ENCODE results near the gene IGF2BP2.

The IGF2BP2 gene

GRCh38 chr3:185733980-185734724 lies 90.7 kb downstream of the IGF2BP2 start:
- DNase-seq (ENCODE audit: low read depth), result peak; percentile 90

- DNase-seq (ENCODE audit: low read depth), result peak; percentile 96
These were observed 92.1 kb downstream of the IGF2BP2 start for GRCh38 chr3:185732782-185733181.

- DNase-seq (ENCODE audit: low read depth), result no peak
These were observed 94.3 kb downstream of the IGF2BP2 start for GRCh38 chr3:185730550-185730949.

- peak; percentile 88 for DNase-seq (ENCODE audit: low read depth)
These were observed 95.3 kb downstream of the IGF2BP2 start for GRCh38 chr3:185729337-185730055.

DNA sequence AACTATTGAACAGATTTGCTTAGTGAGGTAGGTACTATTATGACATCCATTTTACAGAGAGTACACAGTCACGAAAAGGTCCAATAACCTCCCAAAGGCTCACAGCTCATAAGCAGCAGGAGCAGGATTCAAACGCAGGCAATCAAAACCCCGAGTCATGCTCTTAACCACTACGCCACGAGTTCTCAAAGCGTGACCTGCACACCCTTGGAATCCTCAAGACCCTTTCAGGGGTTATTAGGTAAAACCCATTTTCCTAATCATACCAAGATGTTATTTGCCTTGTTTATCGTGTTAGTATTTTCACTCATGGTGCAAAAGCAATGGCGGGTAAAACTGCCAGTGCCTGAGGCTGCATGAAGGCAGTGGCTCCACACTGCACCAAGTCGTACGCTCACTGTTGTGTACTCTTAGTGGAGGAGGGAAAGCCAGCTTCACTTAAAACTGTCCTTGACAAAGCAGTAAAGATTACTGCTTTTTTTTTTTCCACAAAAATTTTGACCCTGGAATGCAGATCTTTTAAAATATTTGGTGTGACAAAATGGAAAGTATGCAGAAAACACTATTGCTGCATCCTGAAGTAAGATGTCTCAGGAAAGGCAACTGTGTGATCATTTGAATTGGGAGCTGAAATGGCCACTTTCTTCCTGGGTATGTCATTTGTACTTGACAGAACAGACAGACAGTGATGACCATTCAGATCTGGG lies 96.1 kb downstream of the IGF2BP2 start:
- DNase-seq (ENCODE audit: low read depth), result peak; percentile 41

GRCh38 chr3:185727873-185728272 lies 97.0 kb downstream of the IGF2BP2 start:
- DNase-seq (ENCODE audit: low read depth), result peak; percentile 35

- peak; percentile 53 for DNase-seq (ENCODE audit: low read depth)
These were observed 98.4 kb downstream of the IGF2BP2 start for GRCh38 chr3:185726254-185726967.

GRCh38 chr3:185724761-185725160 lies 100.1 kb downstream of the IGF2BP2 start:
- DNase-seq (ENCODE audit: low read depth), result no peak

DNA sequence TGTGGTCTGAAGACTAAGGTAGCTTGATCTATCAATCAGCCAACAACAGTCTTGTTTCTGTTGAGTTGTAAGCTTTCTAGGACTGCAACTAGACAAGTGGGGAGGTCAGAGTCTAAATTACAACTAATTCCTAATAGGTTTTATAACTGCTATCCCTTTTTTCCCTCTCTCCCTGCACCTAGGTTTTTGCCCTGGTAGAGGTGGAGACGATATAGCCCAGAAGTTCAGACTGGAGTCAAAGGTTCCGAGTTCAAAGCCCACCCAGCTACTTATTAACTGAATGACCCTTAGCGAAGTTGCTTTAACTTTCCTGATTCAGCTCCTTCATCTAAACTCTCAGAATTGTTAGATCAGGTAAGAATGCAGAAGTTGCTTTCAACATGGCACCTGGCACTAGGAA lies 100.6 kb downstream of the IGF2BP2 start:
- DNase-seq (ENCODE audit: low read depth), result no peak

DNA sequence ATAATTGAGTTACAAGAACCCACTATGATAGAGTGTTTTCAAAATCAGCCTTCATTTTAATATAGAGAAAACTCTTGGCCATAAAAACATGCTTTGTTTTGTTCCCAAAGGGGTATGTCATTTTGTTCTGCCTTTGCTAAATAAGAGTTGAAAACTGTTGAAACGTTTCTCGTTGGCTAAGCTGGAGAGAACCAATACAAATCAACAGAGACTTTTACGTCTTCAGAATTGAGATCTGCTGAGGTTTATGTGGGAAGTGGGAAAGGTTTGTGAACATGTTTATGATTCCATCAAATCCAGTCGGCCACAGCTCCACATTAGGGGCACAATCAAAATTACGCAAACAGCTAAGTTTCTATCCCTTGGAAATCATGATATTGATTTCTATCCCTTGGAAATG lies 102.0 kb downstream of the IGF2BP2 start:
- no peak for DNase-seq (ENCODE audit: low read depth)

DNA sequence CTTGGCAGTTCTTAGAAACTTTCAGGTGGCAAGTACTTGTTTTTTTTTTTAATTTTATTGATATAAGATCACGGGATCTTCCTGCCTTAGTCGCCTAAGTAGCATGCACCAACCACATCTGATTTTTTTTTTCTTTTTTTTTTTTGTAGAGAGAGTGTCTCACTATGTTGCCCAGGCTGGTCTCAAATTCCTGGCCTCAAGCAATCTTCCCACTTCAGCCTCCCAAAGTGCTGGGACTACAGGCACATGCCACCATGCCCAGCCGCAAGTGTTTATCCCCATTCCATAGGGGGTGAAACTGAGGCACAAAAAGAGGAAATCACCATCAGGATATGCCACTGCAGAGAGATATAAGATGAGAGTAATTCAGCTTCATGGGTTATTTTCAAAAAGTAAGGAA lies 102.9 kb downstream of the IGF2BP2 start:
- DNase-seq (ENCODE audit: low read depth), result no peak

DNA sequence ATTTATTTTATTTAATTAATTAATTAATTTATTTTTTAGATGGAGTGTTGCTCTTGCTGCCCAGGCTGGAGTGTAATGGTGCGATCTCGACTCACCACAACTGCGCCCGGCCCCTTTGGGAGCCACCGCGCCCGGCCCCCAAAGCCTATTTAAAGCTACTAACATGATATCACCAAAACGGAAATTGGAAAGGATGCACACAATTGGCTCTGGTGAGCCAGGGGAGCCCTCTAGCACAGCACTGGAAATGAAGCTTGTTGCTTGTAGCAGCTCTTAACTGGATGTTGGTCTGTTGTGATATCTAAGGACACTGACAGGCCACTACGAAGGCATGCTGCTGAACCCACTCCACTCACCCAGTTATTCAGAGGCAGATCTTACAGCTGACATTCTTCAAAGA lies 104.5 kb downstream of the IGF2BP2 start:
- DNase-seq (ENCODE audit: low read depth), result no peak

- no peak for DNase-seq (ENCODE audit: low read depth)
These were observed 105.9 kb downstream of the IGF2BP2 start for GRCh38 chr3:185718736-185719593.

DNA sequence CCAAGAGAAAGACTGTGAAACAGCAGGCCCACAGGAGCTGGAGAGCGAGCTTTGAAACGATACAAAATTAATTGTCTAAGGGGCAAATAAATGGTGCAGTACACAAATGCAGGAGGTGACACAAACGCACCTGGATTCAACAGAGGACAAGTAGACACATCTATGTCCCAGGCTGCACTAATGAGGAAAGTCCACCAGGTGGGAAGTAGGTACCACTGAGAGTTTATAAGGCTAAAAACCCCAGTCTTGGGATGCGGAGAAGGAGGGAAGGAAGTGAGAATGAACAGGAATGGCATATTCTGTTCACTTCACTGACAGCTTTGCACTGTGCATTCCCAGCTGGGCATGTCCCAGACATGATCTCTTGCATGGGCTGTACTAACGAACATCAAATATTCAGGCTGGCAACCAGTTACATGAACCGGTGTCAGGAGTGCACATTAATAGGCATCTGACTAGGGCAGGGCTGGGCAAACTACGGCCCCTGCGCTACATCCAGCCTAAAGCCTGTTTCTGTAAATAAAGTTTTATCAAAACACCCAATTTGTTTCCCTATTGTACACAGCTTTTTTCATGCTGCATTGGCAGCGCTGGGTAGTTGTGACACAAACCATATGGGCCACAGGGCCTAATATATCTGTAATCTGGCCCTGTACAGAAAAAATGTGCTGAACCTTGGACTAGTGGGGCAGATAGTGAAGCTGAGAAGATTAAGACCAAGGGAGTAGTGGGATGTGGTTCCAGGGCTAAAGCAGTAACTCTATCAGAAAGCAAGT lies 107.0 kb downstream of the IGF2BP2 start:
- DNase-seq (ENCODE audit: low read depth), result peak; percentile 37

GRCh38 chr3:185717121-185717520 lies 107.7 kb downstream of the IGF2BP2 start:
- DNase-seq (ENCODE audit: low read depth), result peak; percentile 94

DNA sequence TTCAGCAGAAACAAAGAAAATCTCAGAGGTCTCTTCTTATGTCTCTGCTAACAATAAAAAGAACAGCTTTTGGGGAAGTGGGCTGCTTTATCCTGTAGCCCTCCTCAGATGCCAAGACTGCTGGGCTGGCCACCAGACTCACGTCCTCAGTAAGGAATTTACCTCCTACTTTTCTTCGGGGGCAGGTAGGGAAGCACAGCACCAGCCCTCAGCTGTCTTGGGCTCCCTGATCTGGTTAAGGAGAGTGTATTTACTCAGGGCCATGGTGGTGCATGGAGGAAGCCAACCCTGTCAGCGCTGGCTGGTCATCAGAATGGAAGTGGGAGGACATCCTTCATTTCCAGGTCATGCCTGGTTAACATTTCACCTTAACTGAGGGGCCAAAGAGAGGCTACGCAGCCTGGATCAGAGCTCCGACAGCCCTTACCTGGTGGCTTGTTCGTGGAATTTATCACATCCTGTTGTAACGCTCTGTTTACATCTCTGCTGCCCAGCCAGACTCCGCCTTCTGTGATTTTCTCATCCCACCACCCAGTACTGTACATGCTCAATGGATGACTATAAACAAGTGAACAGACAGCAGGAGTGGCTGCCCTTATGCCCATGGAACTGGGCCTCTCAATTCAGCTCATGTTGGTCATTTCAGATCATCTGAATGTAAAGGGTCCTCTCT lies 108.3 kb downstream of the IGF2BP2 start:
- DNase-seq (ENCODE audit: low read depth), result peak; percentile 68

GRCh38 chr3:185715091-185715490 lies 109.8 kb downstream of the IGF2BP2 start:
- DNase-seq (ENCODE audit: low read depth), result peak; percentile 38

DNA sequence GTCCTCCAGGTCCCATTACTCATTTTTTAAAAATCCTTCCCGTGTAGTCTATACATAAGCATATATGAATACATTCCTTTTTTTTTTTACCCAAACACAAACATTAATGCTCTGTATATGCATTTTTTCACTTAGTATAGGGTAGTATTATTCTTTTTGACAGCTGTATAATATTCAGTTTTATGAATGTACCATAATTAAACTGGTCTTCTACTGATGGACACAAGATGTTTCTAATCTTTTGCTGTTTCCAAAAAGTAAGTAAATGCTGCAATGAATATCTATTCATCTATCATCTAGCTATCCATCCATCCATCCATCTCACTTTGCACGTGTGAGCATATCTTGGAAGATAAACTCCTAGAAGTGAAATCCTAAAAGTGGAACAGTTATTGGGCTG lies 110.8 kb downstream of the IGF2BP2 start:
- DNase-seq (ENCODE audit: low read depth), result no peak

DNA sequence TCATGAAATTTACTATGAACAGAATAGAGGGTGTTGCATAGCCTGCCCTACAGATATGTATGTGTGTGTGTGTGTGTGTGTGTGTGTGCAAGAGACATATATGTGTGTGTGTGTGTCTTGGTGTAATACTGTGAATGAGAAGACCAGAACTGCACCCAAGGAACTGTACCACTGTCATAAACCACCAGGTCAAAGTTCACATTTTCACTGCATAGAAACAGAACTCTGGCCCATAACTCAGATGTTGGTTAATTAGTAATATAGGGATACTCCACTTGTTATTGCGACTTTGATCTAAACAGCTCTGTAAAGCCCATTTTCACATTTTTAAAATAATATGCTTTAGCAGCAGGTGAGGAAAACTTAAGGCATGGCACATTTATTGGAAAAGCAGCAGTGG lies 111.8 kb downstream of the IGF2BP2 start:
- DNase-seq (ENCODE audit: low read depth), result no peak

DNA sequence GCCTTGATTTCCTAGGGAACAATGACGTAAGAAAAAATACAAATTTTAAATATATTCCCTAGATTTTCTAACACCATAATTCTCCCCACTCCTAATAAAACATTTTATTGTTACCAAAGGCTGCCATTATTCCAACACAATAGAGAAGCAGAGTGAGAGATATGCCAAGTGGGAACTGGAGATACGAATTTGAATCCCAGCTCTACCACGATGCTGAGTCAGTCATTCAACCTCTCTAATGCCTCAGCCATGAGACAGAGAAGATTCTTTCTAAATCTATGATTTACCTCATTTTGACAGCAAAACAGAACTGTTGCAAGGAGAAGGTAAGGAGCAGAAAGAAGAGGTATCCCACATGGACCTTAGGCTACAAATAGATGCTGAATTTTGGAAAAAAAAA lies 112.5 kb downstream of the IGF2BP2 start:
- peak; percentile 69 for DNase-seq (ENCODE audit: low read depth)

Measured in amniotic epithelial cell (primary cell).